Caco-2 (cell line): ENCODE data around the gene NRL. TPM values are rescaled to one million over a fixed set of nuclear protein-coding genes. Genes with fewer than 3 reads are reported as not detected.
"Not testable (repeated sequence)": the region's sequence is repeated elsewhere in the genome, so short reads cannot be mapped to it uniquely, and the experiment has no call there.

Experiments
- BruUV-seq: library from RNA; stranded (reverse); fragments of 400-500 nt; replicated peaks from 2 replicates; lab custom pipeline; 2021; lab: Mats Ljungman, UMichigan
- CTCF ChIA-PET: fragments of 300-600 bp; sonication (Branson Sonifier 250); formaldehyde crosslinking; loops from one replicate; lab custom pipeline; 2022; ENCODE audit warnings: antibody characterized with exemption; lab: Charles Lee
- POLR2A ChIA-PET: fragments of 300-600 bp; sonication (Branson Sonifier 250); formaldehyde crosslinking; loops from one replicate; lab custom pipeline; 2022; ENCODE audit warnings: antibody characterized with exemption; lab: Charles Lee
- DNase-seq, 2 experiments: peaks; one replicate each; pipeline versions ENCODE4 v3.0.0 to v3.0.0-alpha.2; 2020 to 2022
- H3K27me3 ChIP-seq: replicated peaks from 2 replicates; pipeline ENCODE4 v1.6.0; 2011; ENCODE audit warnings: low read length; ENCODE audit not compliant: control insufficient read depth, insufficient read depth
- H3K36me3 ChIP-seq: 2 replicates; pipeline ENCODE4 v1.5.1; 2011; ENCODE audit warnings: low read length; ENCODE audit not compliant: control insufficient read depth, insufficient read depth
- H3K4me1 ChIP-seq: fragments of 250-450 bp; sonication (Bioruptor Pico); 2 replicates; pipeline ENCODE4 v1.5.1; 2020; ENCODE audit warnings: mild to moderate bottlenecking
- H3K4me3 ChIP-seq: 2 replicates; pipeline ENCODE4 v1.5.1; 2011; ENCODE audit warnings: low read depth, mild to moderate bottlenecking, control low read depth, low read length
- H3K9me3 ChIP-seq: fragments of 250-450 bp; sonication (Bioruptor Pico); 2 replicates; pipeline ENCODE4 v1.5.1; 2020; ENCODE audit warnings: mild to moderate bottlenecking, moderate library complexity
- H3K27ac Mint-ChIP-seq: one replicate; pipeline ENCODE4 v1.8.0; 2022; ENCODE audit warnings: mixed read lengths; ENCODE audit not compliant: unreplicated experiment
- H3K27me3 Mint-ChIP-seq: one replicate; pipeline ENCODE4 v1.8.0; 2022; ENCODE audit warnings: mixed read lengths; ENCODE audit not compliant: insufficient read depth, unreplicated experiment
- H3K36me3 Mint-ChIP-seq: one replicate; pipeline ENCODE4 v1.8.0; 2022; ENCODE audit warnings: mild to moderate bottlenecking, mixed read lengths; ENCODE audit not compliant: insufficient read depth, unreplicated experiment
- H3K4me1 Mint-ChIP-seq: one replicate; pipeline ENCODE4 v1.8.0; 2022; ENCODE audit warnings: low read depth, mixed read lengths; ENCODE audit not compliant: unreplicated experiment
- H3K4me3 Mint-ChIP-seq: one replicate; pipeline ENCODE4 v1.8.0; 2022; ENCODE audit warnings: mild to moderate bottlenecking, moderate library complexity, mixed read lengths; ENCODE audit not compliant: unreplicated experiment
- H3K9me3 Mint-ChIP-seq: one replicate; pipeline ENCODE4 v1.8.0; 2022; ENCODE audit warnings: mixed read lengths; ENCODE audit not compliant: unreplicated experiment
- CTCF ChIP-seq, 2 experiments: fragments of 200-600 bp in 1 of 2; IDR thresholded peaks; 1 replicate in 1 of 2; 2 replicates in 1 of 2; pipeline versions ENCODE4 v1.5.1 to v1.8.0; 2011 to 2022; ENCODE audit warnings: antibody characterized with exemption in 1 of 2, control low read depth in 1 of 2, inconsistent platforms in 1 of 2, low read depth in 1 of 2, low read length in 1 of 2, mild to moderate bottlenecking in 1 of 2, moderate library complexity in 1 of 2; ENCODE audit not compliant: insufficient read depth in 1 of 2, severe bottlenecking in 1 of 2, unreplicated experiment in 1 of 2
- intact Hi-C: fragments of 100-400 bp; cut with micrococcal nuclease; formaldehyde crosslinking; loops from one replicate; pipeline ENCODE4 v1.10.0; 2022; ENCODE audit not compliant: unreplicated experiment
- total RNA-seq: library from RNA; stranded (reverse); gene quantifications from 2 replicates; pipeline ENCODE4 v1.2.3, GENCODE V29; 2022

Gene NRL
- total RNA-seq, 1 experiment from 2014 or later: 2.1 TPM

- Histone ChIP-seq H3K4me1 (no peaks in the 10 kb centered on the region), H3K4me3 (peak overlapping the region; percentile 66), H3K9me3 (no peaks in the 10 kb centered on the region), H3K36me3 (no peaks in the 10 kb centered on the region), H3K27me3 (no peaks in the 10 kb centered on the region)
- Mint-ChIP-seq H3K27ac (peak overlapping the region; percentile 90), H3K36me3 (no peaks in the 10 kb centered on the region), H3K27me3 (peaks cover 2% of the 10 kb centered on the region), H3K9me3 (peaks cover 6% of the 10 kb centered on the region), H3K4me3 (peak overlapping the region; percentile 95), H3K4me1 (no peaks in the 10 kb centered on the region)
- BruUV-seq: no TSS peak
- DNase-seq: peak; percentile 82 to 83
- TF ChIP-seq CTCF (IDR thresholded peaks at IDR 0.05; ENCODE audit: insufficient read depth in 1 of 2, low read depth in 1 of 2, low read length in 1 of 2, severe bottlenecking in 1 of 2, unreplicated experiment in 1 of 2): peak; percentile 74 to 91
- ChIA-PET CTCF (no interaction called here), POLR2A (no interaction called here)
- intact Hi-C loops: loop anchor here (1.0 kb wide), 1 partner anchor 22 kb away; no protein-coding TSS in a partner anchor
Observed at GRCh38 chr14:24036169-24036962, 78.4 kb downstream of the NRL start.

- Mint-ChIP-seq H3K9me3 (peaks cover 10% of the 10 kb centered on the region), H3K27ac (peak overlapping the region; percentile 90), H3K4me3 (peak overlapping the region; percentile 95)
- H3K36me3 ChIP-seq, H3K4me1 Mint-ChIP-seq, POLR2A ChIA-PET, CTCF ChIA-PET, H3K27me3 Mint-ChIP-seq, H3K36me3 Mint-ChIP-seq, H3K4me1 ChIP-seq, H3K27me3 ChIP-seq, DNase-seq, H3K9me3 ChIP-seq: not testable (repeated sequence)
- TSS peak; percentile 53 for BruUV-seq
- TF ChIP-seq CTCF (IDR thresholded peaks at IDR 0.05; ENCODE audit: insufficient read depth in 1 of 2, low read depth in 1 of 2, low read length in 1 of 2, severe bottlenecking in 1 of 2, unreplicated experiment in 1 of 2): peak in 1 of 2 experiments; percentile 13
- peak overlapping the region; percentile 66 for H3K4me3 ChIP-seq
- intact Hi-C loops: loop anchor here (1.0 kb wide), 1 partner anchor 21 kb away; no protein-coding TSS in a partner anchor
Observed at GRCh38 chr14:24035769-24036168, 79.0 kb downstream of the NRL start.

- peaks cover 12% of the 10 kb centered on the region for H3K9me3 Mint-ChIP-seq
- no peaks in the 10 kb centered on the region for H3K27me3 ChIP-seq
- H3K27ac Mint-ChIP-seq: no peak overlapping the region
- no peaks in the 10 kb centered on the region for H3K36me3 Mint-ChIP-seq
- ChIA-PET POLR2A (no interaction called here), CTCF (no interaction called here)
- BruUV-seq: no TSS peak
- no peak overlapping the region for H3K4me3 Mint-ChIP-seq
- no peaks in the 10 kb centered on the region for H3K4me1 Mint-ChIP-seq
- no peak overlapping the region for H3K4me3 ChIP-seq
- no peaks in the 10 kb centered on the region for H3K36me3 ChIP-seq
- DNase-seq: no peak
- no peaks in the 10 kb centered on the region for H3K4me1 ChIP-seq
- no peaks in the 10 kb centered on the region for H3K27me3 Mint-ChIP-seq
- no peaks in the 10 kb centered on the region; the same call in 1 of the 2 replicates for H3K9me3 ChIP-seq
- intact Hi-C loops: no loop called here
- TF ChIP-seq CTCF (IDR thresholded peaks at IDR 0.05; ENCODE audit: insufficient read depth in 1 of 2, low read depth in 1 of 2, low read length in 1 of 2, severe bottlenecking in 1 of 2, unreplicated experiment in 1 of 2): no peak
Observed at GRCh38 chr14:24032727-24033418, 81.9 kb downstream of the NRL start.

- H3K4me1 Mint-ChIP-seq, H3K36me3 Mint-ChIP-seq, H3K27me3 ChIP-seq, H3K27me3 Mint-ChIP-seq, H3K4me3 ChIP-seq, CTCF ChIA-PET, H3K36me3 ChIP-seq, BruUV-seq, POLR2A ChIA-PET, H3K4me3 Mint-ChIP-seq, H3K4me1 ChIP-seq, DNase-seq, intact Hi-C loops, H3K9me3 ChIP-seq, H3K27ac Mint-ChIP-seq: not testable (repeated sequence)
- peaks cover 19% of the 10 kb centered on the region for H3K9me3 Mint-ChIP-seq
Observed at GRCh38 chr14:24031331-24031730, 83.4 kb downstream of the NRL start.
